DOHH2 (cell line): ENCODE results near the gene MYLK.
A peak's percentile ranks its signal among the peaks of the same experiment; 100 is the strongest.

Experiments used
- H3F3A ChIP-seq: fragments of 200-600 bp; sonication (generic), shearing (Covaris generic); 2 replicates; pipeline ENCODE4 v1.6.0; 2016; ENCODE audit warnings: antibody characterized with exemption, mild to moderate bottlenecking; ENCODE audit not compliant: control insufficient read depth, insufficient read depth
- H3K27ac ChIP-seq: fragments of 200-600 bp; sonication (generic); 2 replicates; pipeline ENCODE4 v1.5.1; 2014; ENCODE audit warnings: low read depth, mild to moderate bottlenecking, low read length, moderate library complexity
- H3K27me3 ChIP-seq: fragments of 200-600 bp; sonication (generic); 2 replicates; pipeline ENCODE4 v1.6.1; 2014; ENCODE audit warnings: mild to moderate bottlenecking, low read length, mixed read lengths; ENCODE audit not compliant: control insufficient read depth
- H3K36me3 ChIP-seq: fragments of 200-600 bp; sonication (generic); 2 replicates; pipeline ENCODE4 v1.6.1; 2014; ENCODE audit warnings: mild to moderate bottlenecking, low read length, moderate library complexity, mixed read lengths; ENCODE audit not compliant: control insufficient read depth
- H3K4me1 ChIP-seq: fragments of 200-600 bp; sonication (generic); 2 replicates; pipeline ENCODE4 v1.6.1; 2014; ENCODE audit warnings: mild to moderate bottlenecking, low read length, mixed read lengths; ENCODE audit not compliant: control insufficient read depth
- H3K4me2 ChIP-seq: fragments of 200-600 bp; sonication (generic); 2 replicates; pipeline ENCODE4 v1.6.0; 2014; ENCODE audit warnings: mild to moderate bottlenecking, low read length, moderate library complexity
- H3K4me3 ChIP-seq: fragments of 200-600 bp; sonication (generic); 2 replicates; pipeline ENCODE4 v1.5.1; 2014; ENCODE audit warnings: mild to moderate bottlenecking, low read length, mixed read lengths
- H3K79me2 ChIP-seq: fragments of 200-600 bp; sonication (generic); 2 replicates; pipeline ENCODE4 v1.6.1; 2014; ENCODE audit warnings: mild to moderate bottlenecking, low read length, mixed read lengths; ENCODE audit not compliant: control insufficient read depth
- H3K9me2 ChIP-seq: fragments of 200-600 bp; sonication (generic); replicated peaks from 2 replicates; pipeline ENCODE4 v1.6.1; 2014; ENCODE audit warnings: mild to moderate bottlenecking, low read length, mixed read lengths; ENCODE audit not compliant: control insufficient read depth
- H3K9me3 ChIP-seq: fragments of 200-600 bp; sonication (generic); 2 replicates; pipeline ENCODE4 v1.6.1; 2014; ENCODE audit warnings: antibody characterized with exemption, low read length, mixed read lengths; ENCODE audit not compliant: control insufficient read depth, insufficient read depth
- H4K20me1 ChIP-seq: fragments of 200-600 bp; sonication (generic); 2 replicates; pipeline ENCODE4 v1.6.0; 2014; ENCODE audit warnings: low read depth, mild to moderate bottlenecking, antibody characterized with exemption, low read length, moderate library complexity; ENCODE audit not compliant: control insufficient read depth, insufficient read depth
- EZH2phosphoT487 ChIP-seq: fragments of 200-600 bp; sonication (generic); IDR thresholded peaks from 2 replicates; pipeline ENCODE4 v1.6.1; 2017; ENCODE audit warnings: borderline replicate concordance, mild to moderate bottlenecking, antibody characterized with exemption, low read length, moderate library complexity, mixed read lengths
- TF ChIP-seq, protein P1 (sequence below): fragments of 200-600 bp; sonication (generic); IDR thresholded peaks from one replicate; pipeline ENCODE4 v1.5.1; 2014; ENCODE audit warnings: antibody characterized with exemption, mild to moderate bottlenecking, low read depth, low read length; ENCODE audit not compliant: poor library complexity, severe bottlenecking

The MYLK gene

DNA sequence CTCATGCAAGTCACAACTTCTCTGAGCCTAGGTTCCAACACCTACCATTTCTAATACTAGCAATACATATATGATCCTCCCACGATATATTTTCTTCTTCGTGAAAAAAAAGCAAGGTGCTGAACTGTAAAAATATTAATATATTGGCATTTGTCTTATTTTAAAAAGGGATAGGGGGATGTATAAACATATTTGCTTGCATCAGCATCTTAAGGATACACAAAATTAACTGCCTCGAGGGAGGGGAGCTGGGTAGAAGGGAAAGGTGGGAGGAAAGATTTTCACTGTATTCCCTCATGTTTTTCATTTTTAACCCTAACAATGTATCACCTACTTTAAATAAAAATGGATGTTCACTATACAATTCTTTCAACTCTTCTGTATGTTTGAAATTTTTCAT is 300.6 kb downstream of the MYLK start:
- H3K27me3 ChIP-seq, result no peaks in the 10 kb centered on the region
- peaks cover 56% of the 10 kb centered on the region for H3K79me2 ChIP-seq
- H3K9me3 ChIP-seq, result peaks cover 17% of the 10 kb centered on the region
- TF ChIP-seq, protein P1, sequence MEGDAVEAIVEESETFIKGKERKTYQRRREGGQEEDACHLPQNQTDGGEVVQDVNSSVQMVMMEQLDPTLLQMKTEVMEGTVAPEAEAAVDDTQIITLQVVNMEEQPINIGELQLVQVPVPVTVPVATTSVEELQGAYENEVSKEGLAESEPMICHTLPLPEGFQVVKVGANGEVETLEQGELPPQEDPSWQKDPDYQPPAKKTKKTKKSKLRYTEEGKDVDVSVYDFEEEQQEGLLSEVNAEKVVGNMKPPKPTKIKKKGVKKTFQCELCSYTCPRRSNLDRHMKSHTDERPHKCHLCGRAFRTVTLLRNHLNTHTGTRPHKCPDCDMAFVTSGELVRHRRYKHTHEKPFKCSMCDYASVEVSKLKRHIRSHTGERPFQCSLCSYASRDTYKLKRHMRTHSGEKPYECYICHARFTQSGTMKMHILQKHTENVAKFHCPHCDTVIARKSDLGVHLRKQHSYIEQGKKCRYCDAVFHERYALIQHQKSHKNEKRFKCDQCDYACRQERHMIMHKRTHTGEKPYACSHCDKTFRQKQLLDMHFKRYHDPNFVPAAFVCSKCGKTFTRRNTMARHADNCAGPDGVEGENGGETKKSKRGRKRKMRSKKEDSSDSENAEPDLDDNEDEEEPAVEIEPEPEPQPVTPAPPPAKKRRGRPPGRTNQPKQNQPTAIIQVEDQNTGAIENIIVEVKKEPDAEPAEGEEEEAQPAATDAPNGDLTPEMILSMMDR, result no peak
- TF ChIP-seq EZH2phosphoT487, result no peak
- peaks cover 29% of the 10 kb centered on the region for H3K4me1 ChIP-seq
- peak overlapping the region; percentile 89 for H3K4me2 ChIP-seq
- H3K36me3 ChIP-seq, result peaks cover 52% of the 10 kb centered on the region
- H3K4me3 ChIP-seq, result peak overlapping the region; percentile 94
- H3F3A ChIP-seq, result no peaks in the 10 kb centered on the region
- no peaks in the 10 kb centered on the region for H4K20me1 ChIP-seq
- H3K27ac ChIP-seq, result no peak overlapping the region
- H3K9me2 ChIP-seq, result no peaks in the 10 kb centered on the region

- Histone ChIP-seq H3F3A (no peaks in the 10 kb centered on the region), H3K9me2 (no peaks in the 10 kb centered on the region), H3K4me1 (peaks cover 29% of the 10 kb centered on the region), H3K4me2 (peak overlapping the region; percentile 89; the same call in 1 of the 2 replicates), H3K27me3 (no peaks in the 10 kb centered on the region), H3K9me3 (peaks cover 7% of the 10 kb centered on the region), H4K20me1 (no peaks in the 10 kb centered on the region), H3K4me3 (no peak overlapping the region), H3K36me3 (peaks cover 46% of the 10 kb centered on the region), H3K79me2 (peaks cover 45% of the 10 kb centered on the region), H3K27ac (no peak overlapping the region)
- TF ChIP-seq EZH2phosphoT487, result no peak
- TF ChIP-seq, protein P1, result no peak
Measured at GRCh38 chr3:123582315-123582714, 301.8 kb downstream of the MYLK start.

GRCh38 chr3:123576122-123576521 is 308.0 kb downstream of the MYLK start:
- Histone ChIP-seq H3K9me2 (no peaks in the 10 kb centered on the region), H3K4me2 (peak overlapping the region; percentile 35), H3K9me3 (no peaks in the 10 kb centered on the region), H3K27ac (no peak overlapping the region), H3K79me2 (no peaks in the 10 kb centered on the region), H3K36me3 (peaks cover 37% of the 10 kb centered on the region), H3K27me3 (no peaks in the 10 kb centered on the region), H4K20me1 (no peaks in the 10 kb centered on the region), H3K4me3 (no peak overlapping the region), H3K4me1 (peaks cover 15% of the 10 kb centered on the region), H3F3A (no peaks in the 10 kb centered on the region)
- TF ChIP-seq, protein P1, result no peak
- no peak for TF ChIP-seq EZH2phosphoT487
